B cell (primary cell): Measurements from ENCODE around the gene PLCD1. TPM values are rescaled to one million over a fixed set of nuclear protein-coding genes. Genes with fewer than 3 reads are reported as not detected.
"Not testable (repeated sequence)": the region's sequence is repeated elsewhere in the genome, so short reads cannot be mapped to it uniquely, and the experiment has no call there.

Experiments
- ATAC-seq: fragments of 200-7000 bp; cut with Tn5 transposase; one replicate; pipeline ENCODE4 v1.10.0; 2021; ENCODE audit warnings: low read depth, mild to moderate bottlenecking, moderate number of reproducible peaks, moderate library complexity
- CTCF ChIA-PET: fragments of 350-600 bp; sonication (Branson Sonifier 250); formaldehyde crosslinking; loops from one replicate; lab custom pipeline; 2021; ENCODE audit warnings: antibody characterized with exemption, inconsistent platforms; lab: Charles Lee
- POLR2A ChIA-PET: fragments of 350-600 bp; sonication (Branson Sonifier 250); formaldehyde crosslinking; loops from one replicate; lab custom pipeline; 2021; ENCODE audit warnings: antibody characterized with exemption; lab: Charles Lee
- DNase-seq: peaks from one replicate; pipeline ENCODE4 v3.0.0; 2013
- H2AFZ ChIP-seq: 2 replicates; pipeline ENCODE4 v1.6.1; 2012; ENCODE audit warnings: mild to moderate bottlenecking, low read depth, low read length; ENCODE audit not compliant: insufficient read depth, poor library complexity, severe bottlenecking
- H3K27ac ChIP-seq, 2 donors: 1 replicate in 1 of 2; 2 replicates in 1 of 2; pipeline ENCODE4 v1.5.1; 2012 to 2013; ENCODE audit warnings: low read length in 2 of 2, mild to moderate bottlenecking in 2 of 2, moderate library complexity in 1 of 2
- H3K27me3 ChIP-seq, 4 experiments: fragments of 200-600 bp in 1 of 4; sonication (generic) in 1 of 4; replicated peaks in 1 of 4; 1 replicate in 2 of 4; 2 replicates in 2 of 4; pipeline versions ENCODE4 v1.6.1 to v1.7.0; 2013 to 2016; ENCODE audit warnings: low read length in 3 of 4, mild to moderate bottlenecking in 2 of 4, mixed read lengths in 1 of 4, moderate library complexity in 1 of 4; ENCODE audit not compliant: insufficient read depth in 4 of 4, control insufficient read depth in 3 of 4; ENCODE audit errors: control extremely low read depth in 1 of 4
- H3K36me3 ChIP-seq, 2 experiments: replicated peaks in 1 of 2; 1 replicate in 1 of 2; 2 replicates in 1 of 2; pipeline versions ENCODE4 v1.6.1 to v1.7.1; 2013; ENCODE audit warnings: low read length in 1 of 2; ENCODE audit not compliant: insufficient read depth in 2 of 2, control insufficient read depth in 1 of 2; ENCODE audit errors: control extremely low read depth in 1 of 2, extremely low read depth in 1 of 2
- H3K4me1 ChIP-seq, 2 donors: fragments of 200-600 bp in 1 of 2; sonication (generic) in 1 of 2; 1 replicate in 1 of 2; 2 replicates in 1 of 2; pipeline versions ENCODE4 v1.5.1 to v1.6.1; 2013 to 2017; ENCODE audit warnings: low read length in 2 of 2; ENCODE audit not compliant: control insufficient read depth in 2 of 2, insufficient read depth in 2 of 2
- H3K4me2 ChIP-seq: replicated peaks from 2 replicates; pipeline ENCODE3; 2012; ENCODE audit warnings: mild to moderate bottlenecking, low read depth, low read length; ENCODE audit not compliant: poor library complexity, severe bottlenecking
- H3K4me3 ChIP-seq, 5 experiments: fragments of 200-600 bp in 1 of 5; sonication (generic) in 1 of 5; 1 replicate in 3 of 5; 2 replicates in 2 of 5; pipeline versions ENCODE4 v1.5.1 to v1.7.0; 2011 to 2016; ENCODE audit warnings: low read length in 4 of 5, mild to moderate bottlenecking in 4 of 5, low read depth in 2 of 5, control low read depth in 1 of 5, moderate library complexity in 1 of 5; ENCODE audit not compliant: insufficient read depth in 1 of 5; ENCODE audit errors: control extremely low read depth in 1 of 5, extremely low read depth in 1 of 5
- H3K79me2 ChIP-seq: fragments of 200-600 bp; sonication (generic); one replicate; pipeline ENCODE4 v1.6.0; 2016; ENCODE audit warnings: low read length; ENCODE audit not compliant: control insufficient read depth, insufficient read depth
- H3K9ac ChIP-seq: fragments of 200-600 bp; sonication (generic); 2 replicates; pipeline ENCODE4 v1.6.1; 2017; ENCODE audit warnings: mild to moderate bottlenecking, low read length, moderate library complexity
- H3K9me3 ChIP-seq, 3 donors: one replicate each; pipeline versions ENCODE4 v1.6.1 to v1.7.1; 2013; ENCODE audit warnings: low read length in 2 of 3; ENCODE audit not compliant: control insufficient read depth in 2 of 3, insufficient read depth in 1 of 3; ENCODE audit errors: control extremely low read depth in 1 of 3
- H4K20me1 ChIP-seq: 2 replicates; pipeline ENCODE4 v1.6.0; 2012; ENCODE audit warnings: mild to moderate bottlenecking, low read length; ENCODE audit not compliant: insufficient read depth, control insufficient read depth, poor library complexity, severe bottlenecking
- H3K27ac Mint-ChIP-seq: one replicate; pipeline ENCODE4 v1.8.0; 2021; ENCODE audit warnings: mixed read lengths
- H3K27me3 Mint-ChIP-seq: one replicate; pipeline ENCODE4 v1.8.0; 2021; ENCODE audit warnings: mixed read lengths
- H3K4me1 Mint-ChIP-seq: one replicate; pipeline ENCODE4 v1.8.0; 2021; ENCODE audit warnings: mixed read lengths
- H3K4me3 Mint-ChIP-seq: one replicate; pipeline ENCODE4 v1.8.0; 2021; ENCODE audit warnings: mixed read lengths
- H3K9me3 Mint-ChIP-seq: one replicate; pipeline ENCODE4 v1.8.0; 2022; ENCODE audit warnings: mixed read lengths; ENCODE audit not compliant: insufficient read depth
- CTCF ChIP-seq: fragments of 200-600 bp; IDR thresholded peaks from one replicate; pipeline ENCODE4 v1.8.0; 2022; ENCODE audit warnings: antibody characterized with exemption, mild to moderate bottlenecking
- EZH2 ChIP-seq: IDR thresholded peaks from 2 replicates; pipeline ENCODE4 v1.6.1; 2012; ENCODE audit warnings: borderline replicate concordance, low read depth, mild to moderate bottlenecking, moderate library complexity, low read length; ENCODE audit not compliant: insufficient read depth, poor library complexity, severe bottlenecking
- WGBS: methylation state at CpG from one replicate; pipeline ENCODE4 v1.1.5; 2013; ENCODE audit warnings: missing lambda C conversion rate; ENCODE audit not compliant: insufficient coverage; 5-methylcytosine and 5-hydroxymethylcytosine counted together
- intact Hi-C: fragments of 100-400 bp; cut with micrococcal nuclease; formaldehyde crosslinking; loops from one replicate; pipeline ENCODE4 v1.10.0; 2022
- polyA plus RNA-seq: library from polyadenylated mRNA; depleted of rRNA; stranded (reverse); fragments of >200 nt; gene quantifications from 2 replicates; pipeline ENCODE4 v1.2.3, GENCODE V29; 2012
- total RNA-seq, 2 donors: library from RNA; stranded (reverse); fragments of 120-200 nt in 1 of 2; gene quantifications; 1 replicate in 1 of 2; 2 replicates in 1 of 2; pipeline versions ENCODE4 v1.2.3 to v1.2.4, GENCODE V29; 2013 to 2022

Gene PLCD1
- total and polyA plus RNA-seq, 2 donors (not counting 1 experiment from before 2014, with no cell fraction given), result 5.8 to 10.1 TPM

GRCh38 chr3:38059148-38059547 is 29.7 kb upstream of the PLCD1 start:
- 88% methylated on average over 2 of the region's 2 CpGs for WGBS
- ChIA-PET POLR2A (no interaction called here), CTCF (no interaction called here)
- intact Hi-C loops, result no loop called here
- peaks cover 0 to 1% (median 0%) of the 10 kb centered on the region in 3 donors for H3K9me3 ChIP-seq
- no peak for ATAC-seq
- Mint-ChIP-seq H3K27ac (no peak overlapping the region), H3K4me3 (no peak overlapping the region), H3K27me3 (peaks cover 16% of the 10 kb centered on the region), H3K4me1 (no peaks in the 10 kb centered on the region), H3K9me3 (no peaks in the 10 kb centered on the region)
- no peak for DNase-seq
- no peaks in the 10 kb centered on the region for H3K4me1 ChIP-seq
- no peak overlapping the region for H3K27ac ChIP-seq
- H3K4me2 ChIP-seq, result no peak overlapping the region
- TF ChIP-seq CTCF (no peak), EZH2 (no peak)
- peaks cover 0 to 3% (median 0%) of the 10 kb centered on the region in 4 experiments for H3K27me3 ChIP-seq
- H3K4me3 ChIP-seq, result no peak overlapping the region
- no peaks in the 10 kb centered on the region for H4K20me1 ChIP-seq
- H3K79me2 ChIP-seq, result no peaks in the 10 kb centered on the region
- no peaks in the 10 kb centered on the region for H3K36me3 ChIP-seq
- no peak overlapping the region for H3K9ac ChIP-seq
- no peak overlapping the region for H2AFZ ChIP-seq

DNA sequence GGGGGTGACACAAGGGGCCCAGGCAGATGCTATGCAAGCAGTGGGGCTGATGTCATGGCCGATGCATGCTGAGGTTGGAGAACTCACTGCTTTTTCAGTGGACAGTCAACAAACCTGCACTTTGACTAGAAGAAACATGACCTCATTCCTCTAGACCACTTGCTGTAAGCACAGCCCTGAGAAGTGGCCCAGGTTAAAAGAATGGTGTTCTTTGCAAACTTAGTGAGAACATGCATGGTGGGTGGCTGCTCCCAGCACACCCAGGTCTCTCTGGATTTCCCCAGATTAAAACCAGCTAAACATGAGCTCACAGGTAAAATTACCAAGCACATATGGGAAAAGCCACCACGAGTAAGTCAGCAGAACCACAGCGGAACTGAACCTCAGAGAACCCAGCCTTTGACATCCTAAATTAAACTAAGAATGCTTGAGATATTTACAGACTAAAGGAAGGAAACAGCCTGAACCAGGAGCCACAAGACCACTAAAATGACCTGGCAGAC is 25.1 kb upstream of the PLCD1 start:
- H3K27ac Mint-ChIP-seq, result no peak overlapping the region
- no peak overlapping the region for H3K27ac ChIP-seq
- no peaks in the 10 kb centered on the region for H3K4me1 Mint-ChIP-seq
- no peak overlapping the region for H2AFZ ChIP-seq
- H3K79me2 ChIP-seq, result no peaks in the 10 kb centered on the region
- peaks cover 15% of the 10 kb centered on the region for H3K27me3 Mint-ChIP-seq
- H4K20me1 ChIP-seq, result no peaks in the 10 kb centered on the region
- H3K4me3 ChIP-seq, result no peak overlapping the region
- no peaks in the 10 kb centered on the region for H3K4me1 ChIP-seq
- H3K36me3 ChIP-seq, result no peaks in the 10 kb centered on the region
- peaks cover 0 to 3% (median 0%) of the 10 kb centered on the region in 4 experiments for H3K27me3 ChIP-seq
- no peak overlapping the region for H3K4me2 ChIP-seq
- peaks cover 0 to 7% (median 0%) of the 10 kb centered on the region in 3 donors for H3K9me3 ChIP-seq
- no peak for DNase-seq
- 89% methylated on average over 1 of the region's 3 CpGs for WGBS
- no peak for ATAC-seq
- TF ChIP-seq EZH2, result no peak
- no peak for TF ChIP-seq CTCF
- intact Hi-C loops, result no loop called here
- CTCF ChIA-PET, result no interaction called here
- POLR2A ChIA-PET, result no interaction called here
- H3K9me3 Mint-ChIP-seq, result no peaks in the 10 kb centered on the region
- no peak overlapping the region for H3K9ac ChIP-seq
- H3K4me3 Mint-ChIP-seq, result no peak overlapping the region

DNA sequence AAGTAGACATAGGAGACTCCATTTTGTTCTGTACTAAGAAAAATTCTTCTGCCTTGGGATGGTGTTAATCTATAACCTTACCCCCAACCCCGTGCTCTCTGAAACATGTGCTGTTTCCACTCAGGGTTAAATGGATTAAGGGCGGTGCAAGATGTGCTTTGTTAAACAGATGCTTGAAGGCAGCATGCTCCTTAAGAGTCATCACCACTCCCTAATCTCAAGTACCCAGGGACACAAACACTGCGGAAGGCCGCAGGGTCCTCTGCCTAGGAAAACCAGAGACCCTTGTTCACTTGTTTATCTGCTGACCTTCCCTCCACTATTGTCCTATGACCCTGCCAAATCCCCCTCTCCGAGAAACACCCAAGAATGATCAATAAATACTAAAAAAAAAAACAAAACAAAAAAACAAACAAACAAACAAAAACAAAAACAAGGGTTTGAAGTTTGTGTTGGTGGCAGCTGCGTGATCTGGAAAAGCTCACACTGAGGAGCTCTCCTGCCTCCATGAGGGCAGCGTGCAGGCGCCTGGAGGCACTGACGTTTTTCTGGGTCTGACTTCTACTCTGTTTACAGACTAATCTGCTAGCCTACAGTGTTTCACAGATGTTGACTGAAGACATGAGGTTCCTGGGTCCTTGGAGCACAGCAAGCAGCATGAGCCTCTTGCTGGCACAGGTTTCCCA is 24.5 kb upstream of the PLCD1 start:
- H3K4me1 ChIP-seq, H3K4me3 ChIP-seq, H2AFZ ChIP-seq, intact Hi-C loops, H3K4me1 Mint-ChIP-seq, CTCF ChIA-PET, H3K4me2 ChIP-seq, H3K79me2 ChIP-seq, H3K9ac ChIP-seq, H3K36me3 ChIP-seq, H3K27ac ChIP-seq, H3K9me3 ChIP-seq, H3K9me3 Mint-ChIP-seq, H4K20me1 ChIP-seq, H3K27ac Mint-ChIP-seq, DNase-seq, ATAC-seq, POLR2A ChIA-PET, H3K27me3 ChIP-seq, H3K4me3 Mint-ChIP-seq: not testable (repeated sequence)
- WGBS, result 76% methylated on average over 4 of the region's 9 CpGs
- H3K27me3 Mint-ChIP-seq, result peaks cover 18% of the 10 kb centered on the region
